MCF 10A (cell line): ENCODE measurements around the gene BSDC1. TPM values are rescaled to one million over a fixed set of nuclear protein-coding genes. Genes with fewer than 3 reads are reported as not detected.

Experiments
- BruUV-seq: library from RNA; stranded (reverse); fragments of 400-500 nt; replicated peaks from 2 replicates; lab custom pipeline; 2021; lab: Mats Ljungman, UMichigan
- CTCF ChIA-PET: fragments of 300-600 bp; sonication (Branson Sonifier 250); formaldehyde crosslinking; extraction: SDS; loops from one replicate; lab custom pipeline; 2021; ENCODE audit warnings: antibody characterized with exemption, inconsistent platforms; lab: Yijun Ruan, JAX
- POLR2A ChIA-PET: fragments of 300-600, 350-650 bp; sonication (Branson Sonifier 250); formaldehyde crosslinking; extraction: SDS; loops from one replicate; lab custom pipeline; 2020; ENCODE audit warnings: antibody characterized with exemption, inconsistent platforms; lab: Yijun Ruan, JAX
- DNase-seq: peaks from one replicate; pipeline ENCODE4 v3.0.0-alpha.2; 2018; ENCODE audit not compliant: unreplicated experiment
- H3K27ac Mint-ChIP-seq: one replicate; pipeline ENCODE4 v1.8.0; 2022; ENCODE audit warnings: mild to moderate bottlenecking, low read depth, mixed read lengths; ENCODE audit not compliant: unreplicated experiment
- H3K27me3 Mint-ChIP-seq: one replicate; pipeline ENCODE4 v1.8.0; 2022; ENCODE audit warnings: mixed read lengths; ENCODE audit not compliant: insufficient read depth, unreplicated experiment
- H3K36me3 Mint-ChIP-seq: one replicate; pipeline ENCODE4 v1.8.0; 2022; ENCODE audit warnings: mild to moderate bottlenecking, moderate library complexity, mixed read lengths; ENCODE audit not compliant: insufficient read depth, unreplicated experiment
- H3K4me1 Mint-ChIP-seq: one replicate; pipeline ENCODE4 v1.8.0; 2022; ENCODE audit warnings: mixed read lengths; ENCODE audit not compliant: insufficient read depth, unreplicated experiment
- H3K4me3 Mint-ChIP-seq: one replicate; pipeline ENCODE4 v1.8.0; 2022; ENCODE audit warnings: mild to moderate bottlenecking, moderate library complexity, mixed read lengths; ENCODE audit not compliant: unreplicated experiment
- H3K9me3 Mint-ChIP-seq: one replicate; pipeline ENCODE4 v1.8.0; 2022; ENCODE audit warnings: mixed read lengths; ENCODE audit not compliant: unreplicated experiment
- CTCF ChIP-seq: fragments of 200-600 bp; IDR thresholded peaks from one replicate; pipeline ENCODE4 v1.8.0; 2022; ENCODE audit warnings: antibody characterized with exemption, mild to moderate bottlenecking; ENCODE audit not compliant: unreplicated experiment
- intact Hi-C: fragments of 100-400 bp; cut with micrococcal nuclease; formaldehyde crosslinking; loops from 2 replicates; pipeline ENCODE4 v1.14.1; 2022
- total RNA-seq: library from RNA; stranded (reverse); gene quantifications from 2 replicates; pipeline ENCODE4 v1.2.3, GENCODE V29; 2022

The BSDC1 gene
- total RNA-seq, 1 experiment from 2014 or later = 52.6 TPM

- Mint-ChIP-seq H3K9me3 (no peaks in the 10 kb centered on the region), H3K27ac (no peak overlapping the region), H3K4me3 (peak overlapping the region; percentile 82), H3K36me3 (peaks cover 20% of the 10 kb centered on the region), H3K27me3 (no peaks in the 10 kb centered on the region), H3K4me1 (peaks cover 11% of the 10 kb centered on the region)
- POLR2A ChIA-PET = interaction anchor here (1.2 to 1.8 kb wide), 2 partner anchors 11 to 174 kb away, joined by 3 to 6 read pairs; partner anchors contain the start of gene TXLNA
- CTCF ChIA-PET = no interaction called here
- no TSS peak for BruUV-seq
- intact Hi-C loops = no loop called here
- no peak for DNase-seq
- no peak for TF ChIP-seq CTCF
Observed at GRCh38 chr1:32353431-32353830, 40.8 kb downstream of the BSDC1 start.

- intact Hi-C loops = no loop called here
- H3K4me3 Mint-ChIP-seq = peak overlapping the region; percentile 82
- peaks cover 20% of the 10 kb centered on the region for H3K36me3 Mint-ChIP-seq
- ChIA-PET POLR2A (interaction anchor here (1.1 to 1.8 kb wide), 4 partner anchors 8 to 299 kb away, joined by 3 to 6 read pairs (median 4); partner anchors contain the start of gene TXLNA), CTCF (interaction anchor here (0.7 to 1.4 kb wide), 2 partner anchors 137 to 664 kb away, joined by 4 to 8 read pairs; no protein-coding TSS in a partner anchor)
- BruUV-seq = no TSS peak
- H3K27me3 Mint-ChIP-seq = no peaks in the 10 kb centered on the region
- TF ChIP-seq CTCF = no peak
- H3K9me3 Mint-ChIP-seq = no peaks in the 10 kb centered on the region
- peak overlapping the region; percentile 94 for H3K27ac Mint-ChIP-seq
- H3K4me1 Mint-ChIP-seq = peaks cover 11% of the 10 kb centered on the region
- DNase-seq = no peak
Observed at GRCh38 chr1:32352831-32353383, 41.3 kb downstream of the BSDC1 start.

- H3K4me3 Mint-ChIP-seq = peak overlapping the region; percentile 82
- no peaks in the 10 kb centered on the region for H3K27me3 Mint-ChIP-seq
- H3K4me1 Mint-ChIP-seq = peaks cover 11% of the 10 kb centered on the region
- TSS peak; percentile 39 for BruUV-seq
- no peak for DNase-seq
- ChIA-PET CTCF (interaction anchor here (0.7 to 1.4 kb wide), 4 partner anchors 22 to 664 kb away, joined by 3 to 8 read pairs (median 4); no protein-coding TSS in a partner anchor), POLR2A (interaction anchor here (0.7 to 1.8 kb wide), 6 partner anchors 8 to 300 kb away, joined by 3 to 6 read pairs (median 3); partner anchors contain the start of genes IQCC and TXLNA)
- H3K9me3 Mint-ChIP-seq = no peaks in the 10 kb centered on the region
- intact Hi-C loops = no loop called here
- peaks cover 20% of the 10 kb centered on the region for H3K36me3 Mint-ChIP-seq
- H3K27ac Mint-ChIP-seq = peak overlapping the region; percentile 94
- TF ChIP-seq CTCF = no peak
Observed at GRCh38 chr1:32352239-32352745, 41.9 kb downstream of the BSDC1 start.
